GM13977 (cell line): Measurements from ENCODE around the gene TRIM46.

Experiments
- DNase-seq: peaks from one replicate; pipeline ENCODE4 v3.0.0; 2012; ENCODE audit warnings: low spot score
- in situ Hi-C: fragments of 300-500 bp; cut with MboI; formaldehyde crosslinking; loops from one replicate; pipeline ENCODE4 v1.12.0; 2022; ENCODE audit warnings: low sequenced_read_pairs, low pct_unique_long_range_greater_than_20kb, mixed read lengths, inconsistent platforms; ENCODE audit not compliant: unreplicated experiment
- TF ChIP-seq, protein P1 (sequence below): IDR thresholded peaks from 2 replicates; pipeline ENCODE4 v1.5.1; 2012; ENCODE audit warnings: mild to moderate bottlenecking, control low read depth; ENCODE audit not compliant: insufficient read depth; ENCODE audit errors: extremely low read depth, missing control alignments

Gene TRIM46

GRCh38 chr1:155196893-155197638, 23.4 kb downstream of the TRIM46 start:
- no peak for DNase-seq
- in situ Hi-C loops = no loop called here
- TF ChIP-seq, protein P1, sequence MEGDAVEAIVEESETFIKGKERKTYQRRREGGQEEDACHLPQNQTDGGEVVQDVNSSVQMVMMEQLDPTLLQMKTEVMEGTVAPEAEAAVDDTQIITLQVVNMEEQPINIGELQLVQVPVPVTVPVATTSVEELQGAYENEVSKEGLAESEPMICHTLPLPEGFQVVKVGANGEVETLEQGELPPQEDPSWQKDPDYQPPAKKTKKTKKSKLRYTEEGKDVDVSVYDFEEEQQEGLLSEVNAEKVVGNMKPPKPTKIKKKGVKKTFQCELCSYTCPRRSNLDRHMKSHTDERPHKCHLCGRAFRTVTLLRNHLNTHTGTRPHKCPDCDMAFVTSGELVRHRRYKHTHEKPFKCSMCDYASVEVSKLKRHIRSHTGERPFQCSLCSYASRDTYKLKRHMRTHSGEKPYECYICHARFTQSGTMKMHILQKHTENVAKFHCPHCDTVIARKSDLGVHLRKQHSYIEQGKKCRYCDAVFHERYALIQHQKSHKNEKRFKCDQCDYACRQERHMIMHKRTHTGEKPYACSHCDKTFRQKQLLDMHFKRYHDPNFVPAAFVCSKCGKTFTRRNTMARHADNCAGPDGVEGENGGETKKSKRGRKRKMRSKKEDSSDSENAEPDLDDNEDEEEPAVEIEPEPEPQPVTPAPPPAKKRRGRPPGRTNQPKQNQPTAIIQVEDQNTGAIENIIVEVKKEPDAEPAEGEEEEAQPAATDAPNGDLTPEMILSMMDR = no peak

DNA sequence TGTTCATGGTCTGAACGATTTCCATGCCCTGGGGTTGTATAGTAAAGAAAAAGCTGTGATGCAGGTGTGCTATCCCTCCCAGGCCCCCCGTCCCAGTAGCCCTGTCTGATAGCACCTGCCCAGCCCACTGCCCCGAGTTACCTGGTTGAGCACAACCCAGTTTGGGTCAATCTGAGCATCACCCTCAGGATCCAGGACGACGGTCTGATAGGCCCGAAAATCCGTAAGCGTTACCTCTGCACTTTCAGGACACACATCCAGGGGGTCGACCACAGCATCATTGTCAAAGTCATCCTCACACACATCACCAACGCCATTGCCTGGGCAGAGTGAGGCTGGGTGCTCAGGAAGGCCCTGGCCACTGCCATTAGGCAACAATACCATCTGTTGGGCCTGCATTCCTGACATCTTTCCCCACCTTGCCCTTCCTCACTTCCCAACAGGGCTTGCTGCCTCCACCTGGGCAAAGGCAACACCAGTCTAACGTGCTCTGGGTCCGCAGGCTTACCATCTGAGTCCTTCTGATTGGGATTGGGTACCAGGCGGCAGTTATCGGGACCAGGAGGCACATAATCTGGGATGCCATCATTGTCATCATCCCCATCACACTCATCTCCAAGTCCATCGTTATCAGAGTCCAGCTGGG, 24.4 kb downstream of the TRIM46 start:
- in situ Hi-C loops = no loop called here
- no peak for DNase-seq
- TF ChIP-seq, protein P1 = no peak

GRCh38 chr1:155198547-155198906, 24.9 kb downstream of the TRIM46 start:
- TF ChIP-seq, protein P1 = no peak
- in situ Hi-C loops = no loop called here
- DNase-seq = no peak

GRCh38 chr1:155199792-155200191, 26.1 kb downstream of the TRIM46 start:
- DNase-seq = no peak
- in situ Hi-C loops = no loop called here
- TF ChIP-seq, protein P1 = no peak

DNA sequence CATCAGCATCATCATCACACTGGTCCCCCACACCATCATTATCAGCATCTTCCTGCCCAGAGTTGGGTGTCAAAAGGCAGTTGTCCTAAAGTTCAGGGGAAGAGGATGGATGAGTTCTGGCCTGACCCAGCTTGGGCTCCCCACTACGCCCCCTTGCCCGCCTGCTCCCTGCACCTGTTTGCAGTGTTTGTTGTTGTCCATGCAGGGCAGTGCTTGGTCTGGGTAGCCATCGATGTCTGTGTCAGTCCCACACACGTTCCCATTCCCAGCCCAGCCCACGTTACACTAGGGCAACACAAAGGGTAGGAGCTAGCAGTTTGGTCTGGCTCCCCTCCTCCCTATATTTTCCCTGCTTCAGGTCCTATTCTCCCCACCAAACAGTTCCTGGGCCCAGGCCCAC, 27.3 kb downstream of the TRIM46 start:
- no peak for DNase-seq
- in situ Hi-C loops = no loop called here
- TF ChIP-seq, protein P1 = no peak

DNA sequence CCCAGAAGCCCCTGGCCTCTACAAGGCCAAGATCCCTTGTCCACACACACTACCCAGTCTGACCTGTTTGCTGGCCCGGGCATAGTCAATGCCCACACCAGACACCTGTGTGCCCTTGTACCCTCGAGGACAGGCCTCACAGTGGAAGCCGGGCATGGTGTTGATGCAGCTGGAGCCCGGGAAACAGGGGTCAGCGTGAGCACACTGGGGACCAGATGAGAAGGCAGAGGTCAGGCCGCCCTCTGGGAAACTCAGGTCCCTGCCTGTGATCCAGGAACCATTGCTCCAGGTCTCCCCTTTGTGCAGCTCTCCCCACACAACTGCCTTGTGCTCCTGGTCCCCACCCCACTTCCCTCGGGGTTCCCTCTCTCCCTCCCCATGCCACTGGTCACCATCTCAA, 28.5 kb downstream of the TRIM46 start:
- in situ Hi-C loops = no loop called here
- TF ChIP-seq, protein P1 = no peak
- no peak for DNase-seq
